NCI-H345 treated with DMSO at 0.1 percent for 48 hours (cell line): Measurements from ENCODE around the gene RNF130.

ENCODE experiments used
- DNase-seq: peaks from one replicate; lab custom pipeline; 2025; ENCODE audit not compliant: unreplicated experiment; lab: John Stamatoyannopoulos, UW

The RNF130 gene

DNA sequence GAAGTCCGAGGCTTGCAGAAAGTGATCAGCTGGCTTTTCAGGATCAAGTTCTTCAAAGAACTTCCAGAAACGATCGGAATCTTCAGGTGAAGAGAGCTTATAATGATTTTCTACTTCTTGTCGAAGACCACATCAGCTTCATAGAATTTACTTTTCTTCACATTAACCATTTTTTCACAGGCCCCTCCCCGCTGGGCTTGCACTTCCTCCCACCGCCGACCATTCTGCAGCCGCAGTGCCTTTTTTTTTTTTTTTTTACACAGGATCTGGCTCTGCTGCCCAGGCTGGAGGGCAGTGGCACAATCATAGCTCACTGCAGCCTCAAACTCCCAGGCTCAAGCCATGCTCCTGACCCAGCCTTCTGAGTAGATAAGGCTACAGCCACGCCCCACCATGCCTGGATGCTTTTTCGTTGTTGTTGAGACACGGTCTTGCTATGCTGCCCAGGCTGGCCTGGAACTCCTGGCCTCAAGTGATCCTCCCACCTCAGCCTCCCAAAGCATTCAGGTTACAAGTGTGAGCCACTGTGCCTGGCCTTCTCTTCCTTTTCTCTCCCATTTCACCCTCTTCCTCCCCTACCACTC, 15.3 kb upstream of the RNF130 start:
- DNase-seq: no peak

DNA sequence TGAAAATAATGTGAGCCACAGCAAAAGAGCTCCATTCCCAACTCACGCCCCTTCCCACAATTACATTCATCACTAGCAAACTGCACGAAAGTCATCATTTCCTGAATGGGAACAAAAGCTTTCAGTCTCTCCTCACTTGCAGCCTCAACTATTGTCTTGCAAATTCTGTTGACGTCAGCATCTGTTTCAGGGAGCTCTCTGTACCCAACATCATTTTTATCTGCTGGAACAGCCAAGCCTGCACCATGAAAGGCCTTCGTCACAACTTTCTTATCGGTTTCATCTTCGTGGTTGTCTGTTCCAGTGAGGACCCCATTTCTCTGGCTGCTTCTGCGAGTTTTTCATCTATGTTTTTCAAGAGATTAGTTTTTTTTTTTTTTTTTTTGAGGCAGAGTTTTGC, 14.3 kb upstream of the RNF130 start:
- no peak for DNase-seq

DNA sequence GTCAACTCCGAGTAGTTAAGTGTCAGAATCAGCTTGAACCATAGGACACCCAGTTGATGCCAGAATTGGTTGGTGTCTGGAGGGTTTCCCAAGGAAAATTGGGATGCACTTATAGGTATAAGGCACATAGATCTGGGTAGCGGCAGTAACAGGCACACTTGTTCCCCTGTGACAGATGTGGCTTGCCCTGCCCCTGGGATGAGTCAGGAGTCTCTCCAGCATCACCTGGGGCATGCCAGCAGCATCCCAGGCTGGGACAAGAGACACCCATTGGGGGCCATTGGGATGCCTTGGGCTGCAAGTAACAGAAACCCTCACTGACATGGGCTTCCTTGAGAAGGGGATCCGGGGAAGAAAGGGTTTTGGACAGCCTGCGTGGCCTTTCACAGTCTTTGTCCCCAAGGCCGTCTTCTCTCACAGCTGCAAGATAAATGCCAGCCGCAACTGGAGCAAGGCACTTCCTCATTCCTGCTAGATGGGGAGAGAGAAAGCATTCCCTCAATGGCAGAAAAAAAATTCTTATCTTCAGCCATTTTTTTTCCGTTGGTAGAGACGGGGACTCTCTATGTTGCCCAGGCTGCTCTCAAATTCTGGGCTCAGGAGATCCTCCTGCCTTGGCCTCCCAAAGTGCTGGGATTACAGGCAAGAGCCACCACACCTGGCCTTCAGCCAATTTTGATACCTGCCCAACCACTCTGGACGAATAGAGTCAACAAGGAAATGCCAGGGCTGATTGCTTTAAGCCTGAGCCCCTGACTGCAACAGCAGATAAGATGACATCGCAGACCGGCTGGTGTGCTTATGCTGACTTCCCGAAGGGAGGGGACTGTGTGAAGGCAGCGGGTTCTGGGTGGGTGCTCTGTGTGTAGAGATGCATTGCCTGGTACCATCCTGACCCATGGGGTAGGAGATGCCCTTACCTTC, 13.3 kb upstream of the RNF130 start:
- peak; percentile 88 for DNase-seq

DNA sequence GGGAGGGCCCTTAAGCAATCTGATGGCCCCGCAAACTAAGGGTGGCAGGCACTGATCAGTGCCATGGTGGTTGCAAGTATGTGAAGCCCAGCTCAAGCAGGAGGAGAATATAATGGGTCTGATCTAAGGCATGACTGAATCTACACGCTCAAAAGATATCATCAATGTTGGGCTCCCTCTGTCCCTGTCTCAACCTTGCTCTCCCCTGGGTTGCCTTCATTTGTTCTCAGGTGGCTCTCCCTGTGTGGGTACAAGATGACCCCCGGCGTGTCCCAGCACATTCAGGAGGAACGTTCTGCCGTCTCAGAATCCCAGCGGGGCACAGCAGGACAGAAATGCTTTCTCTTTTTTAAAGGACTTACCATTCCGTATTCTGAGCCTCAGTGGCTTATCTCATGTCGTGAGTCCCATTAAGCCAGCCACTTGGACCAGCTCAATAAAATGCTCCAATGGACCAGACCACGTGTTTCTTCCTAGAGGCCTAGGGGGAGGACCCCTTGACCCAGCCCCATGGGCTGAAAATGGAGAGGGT, 12.0 kb upstream of the RNF130 start:
- DNase-seq: no peak

DNA sequence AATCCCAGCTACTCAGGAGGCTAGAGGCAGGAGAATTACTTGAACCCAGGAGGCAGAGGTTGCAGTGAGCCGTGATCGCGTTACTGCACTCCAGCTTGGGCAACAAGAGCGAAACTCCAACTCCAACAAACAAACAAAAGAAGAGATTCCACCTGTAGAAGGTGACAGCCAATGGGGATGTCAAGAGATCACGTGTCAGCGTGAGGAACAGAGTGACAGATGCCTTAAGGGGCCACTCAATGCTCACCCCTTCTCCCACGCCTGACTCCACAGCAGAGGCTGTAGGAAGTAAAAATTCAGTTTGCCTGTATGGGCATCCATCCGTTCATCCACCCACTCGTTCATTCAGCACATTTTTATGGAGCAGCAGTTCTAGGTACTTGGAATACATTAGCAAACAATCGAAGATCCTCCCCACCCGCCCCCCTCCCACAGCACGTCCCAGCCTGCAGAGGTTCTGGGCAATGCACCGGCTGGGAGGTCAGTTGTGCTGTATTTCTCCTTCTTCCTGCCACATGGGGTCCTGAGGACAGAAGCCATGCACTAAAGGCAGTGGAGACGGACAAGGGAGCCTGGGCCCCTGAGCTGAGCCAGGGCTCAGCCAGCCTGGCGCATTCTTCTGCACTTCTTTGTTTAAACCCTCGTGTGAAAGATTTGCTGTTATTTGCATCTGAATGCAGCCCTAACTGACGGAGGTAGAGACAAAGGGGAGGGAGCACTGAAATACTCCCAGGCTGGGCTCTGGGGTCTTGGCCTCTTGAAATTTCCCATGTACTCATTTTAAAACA, 11.3 kb upstream of the RNF130 start:
- DNase-seq: peak; percentile 8

DNA sequence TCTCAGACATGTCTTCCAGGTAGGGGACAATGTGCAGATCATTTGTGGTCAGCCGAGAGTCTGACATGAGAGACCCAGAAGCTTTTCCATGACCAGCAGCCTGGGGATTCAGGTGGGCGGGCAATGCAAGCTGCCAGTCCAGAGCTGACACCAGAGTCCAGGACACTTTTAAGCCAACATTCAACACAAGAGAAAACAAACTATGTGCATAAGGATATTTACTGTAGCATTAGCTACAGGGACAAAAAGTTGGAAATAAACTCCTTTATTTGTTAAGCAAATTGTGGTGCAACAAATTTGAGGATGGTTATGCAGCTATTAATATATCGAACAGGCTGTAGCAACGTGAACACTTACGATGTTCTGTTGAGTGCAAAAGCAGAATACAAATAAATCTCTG, 9.9 kb upstream of the RNF130 start:
- no peak for DNase-seq

DNA sequence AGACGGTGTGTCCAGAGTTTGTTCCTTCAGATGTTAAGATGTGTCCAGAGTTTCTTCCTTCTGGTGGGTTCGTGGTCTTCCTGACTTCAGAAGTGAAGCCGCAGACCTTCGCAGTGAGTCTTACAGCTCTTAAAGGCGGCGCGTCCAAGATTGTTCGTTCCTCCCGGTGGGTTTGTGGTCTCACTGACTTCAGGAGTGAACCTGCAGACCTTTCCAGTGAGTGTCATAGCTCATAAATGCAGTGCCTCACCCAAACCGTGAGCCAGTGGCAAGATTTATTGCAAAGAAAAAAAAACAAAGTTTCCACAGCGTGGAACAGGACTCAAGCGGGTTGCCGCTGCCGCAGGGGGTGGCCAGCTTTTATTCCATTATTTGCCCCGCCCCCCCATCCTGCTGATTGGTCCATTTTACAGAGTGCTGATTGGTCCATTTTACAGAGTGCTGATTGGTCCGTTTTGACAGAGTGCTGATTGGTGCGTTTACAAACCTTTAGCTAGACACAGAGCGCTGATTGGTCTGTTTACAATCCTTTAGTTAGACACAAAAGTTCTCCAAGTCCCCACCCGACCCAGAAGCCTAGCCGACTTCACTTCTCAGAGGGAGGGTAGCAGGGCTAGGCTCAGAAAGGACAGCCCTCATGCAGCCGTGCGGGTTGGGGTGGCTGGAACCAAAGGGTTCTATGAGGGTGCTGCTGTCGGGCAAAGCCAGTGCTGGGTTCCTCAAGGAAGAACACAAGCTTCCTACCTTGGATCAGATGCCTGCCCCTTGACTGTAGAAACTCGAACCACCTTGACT, 9.1 kb upstream of the RNF130 start:
- DNase-seq: no peak

DNA sequence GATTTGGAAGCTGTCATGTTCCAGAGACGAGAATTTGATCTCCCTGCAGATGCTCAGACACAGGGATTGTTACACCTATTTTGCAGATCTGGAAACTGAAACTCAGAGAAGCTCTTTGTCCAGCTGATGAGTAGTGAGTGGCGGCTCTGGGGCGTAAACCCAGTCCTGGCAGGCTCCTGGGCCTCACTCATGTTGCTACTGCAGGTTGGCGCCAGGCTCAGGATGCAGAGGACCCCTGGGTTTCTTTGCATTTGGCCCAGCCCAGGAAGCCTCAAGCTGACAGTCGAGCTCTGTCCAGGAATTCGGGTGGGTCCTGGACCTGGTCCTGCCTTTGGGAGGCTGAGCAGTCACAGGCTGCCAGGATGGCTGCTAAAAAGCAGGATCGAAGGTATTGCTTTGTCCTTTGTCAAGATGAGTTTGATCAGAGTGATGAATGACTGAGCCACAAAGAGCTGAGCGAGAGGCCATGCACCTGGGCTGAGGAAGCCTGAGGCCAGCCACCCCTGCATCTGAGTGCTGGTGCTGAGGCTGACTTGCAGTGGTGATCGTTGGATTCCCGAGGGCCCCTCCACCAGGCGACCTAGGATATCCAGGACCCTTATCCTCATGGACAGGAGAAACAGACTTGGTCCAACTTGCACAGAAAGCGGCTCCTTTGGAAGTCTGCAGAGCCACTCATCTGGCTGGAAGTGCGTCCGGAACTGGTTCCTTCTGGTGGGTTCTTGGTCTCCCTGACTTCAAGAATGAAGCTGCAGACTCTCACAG, 8.3 kb upstream of the RNF130 start:
- no peak for DNase-seq

DNA sequence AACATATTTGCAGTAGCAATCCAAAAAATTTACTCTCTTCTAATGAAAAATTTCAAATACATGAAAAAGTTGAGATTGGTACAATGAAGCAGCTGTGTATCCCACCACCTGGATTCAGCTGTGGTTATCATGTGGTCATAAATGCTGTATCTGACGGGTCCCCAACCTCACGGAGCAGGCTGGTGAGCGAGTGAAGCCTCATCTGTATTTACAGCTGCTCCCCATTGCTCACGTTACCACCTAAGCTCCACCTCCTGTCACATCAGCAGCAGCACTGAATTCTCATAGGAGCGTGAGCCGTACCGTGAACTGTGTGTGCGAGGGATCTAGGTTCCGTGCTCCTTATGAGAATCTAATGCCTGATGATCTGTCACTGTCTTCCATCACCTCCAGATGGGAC, 6.8 kb upstream of the RNF130 start:
- no peak for DNase-seq

DNA sequence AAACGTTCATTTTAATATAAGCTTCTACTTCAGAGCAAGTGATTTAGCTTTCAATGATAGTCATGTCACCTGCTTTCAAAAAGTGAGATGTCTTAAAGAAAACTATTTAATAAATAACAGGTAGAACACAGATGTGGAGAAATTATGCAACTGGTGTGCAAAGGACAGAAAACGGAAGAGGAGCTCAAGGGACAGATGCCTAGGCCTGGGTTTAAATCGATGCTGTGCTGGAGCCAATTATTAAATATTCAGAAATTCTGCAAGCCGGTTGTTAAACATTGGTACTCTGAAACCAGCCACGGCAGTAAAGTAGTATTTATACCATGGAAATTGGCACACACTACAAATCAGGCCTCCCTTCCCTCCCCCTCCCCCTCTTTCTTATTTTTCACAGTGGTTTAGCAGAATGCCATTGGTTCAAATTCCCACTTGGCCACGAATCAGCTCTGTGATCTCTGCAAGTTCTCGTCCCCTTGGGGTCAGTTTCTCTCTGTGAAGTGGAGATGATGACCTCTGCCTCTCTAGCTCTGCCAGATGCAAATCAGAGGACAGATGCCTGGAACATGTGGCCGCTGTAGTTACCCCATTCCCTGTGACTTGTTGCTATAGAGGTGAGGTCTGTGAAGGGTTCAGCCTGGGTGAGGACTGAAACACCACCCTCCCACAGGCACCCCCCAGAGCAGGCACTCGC, 6.2 kb upstream of the RNF130 start:
- no peak for DNase-seq

DNA sequence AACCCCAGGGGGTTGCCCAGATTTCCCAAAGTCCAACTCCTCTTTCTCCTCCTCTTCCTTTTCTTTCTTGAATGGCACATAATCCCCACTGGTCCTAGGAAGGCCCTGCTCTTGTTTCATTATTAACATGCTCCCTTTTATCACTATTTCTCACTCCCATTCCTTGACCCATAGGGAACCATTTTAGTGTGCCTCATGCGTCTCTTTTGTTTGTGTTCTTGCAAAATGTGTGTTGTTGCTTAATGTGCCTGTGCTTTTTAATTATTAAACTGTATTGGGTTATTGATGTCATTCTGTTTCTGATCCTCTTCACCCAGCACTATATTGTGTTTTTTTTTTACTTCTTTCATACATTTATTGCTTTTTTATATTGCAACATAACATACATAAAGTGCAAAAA, 4.1 kb upstream of the RNF130 start:
- no peak for DNase-seq

DNA sequence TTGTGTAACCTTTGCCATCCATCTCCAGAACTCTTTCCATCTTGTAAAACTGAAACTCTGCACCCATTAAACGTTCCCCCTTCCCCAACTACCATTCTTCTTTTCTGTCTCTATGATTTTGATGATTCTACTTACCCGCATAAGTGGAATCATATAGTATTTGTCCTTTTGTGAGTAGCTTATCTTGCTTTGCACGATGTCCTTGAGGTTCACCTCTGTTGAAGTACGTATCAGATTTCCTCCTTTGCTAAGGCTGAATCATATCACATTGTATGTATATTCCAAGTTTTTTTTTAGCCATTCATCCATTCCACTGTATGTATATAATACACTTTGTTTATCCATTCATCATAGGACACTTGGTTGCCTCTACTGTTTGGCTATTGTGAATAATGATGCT, 2.9 kb upstream of the RNF130 start:
- no peak for DNase-seq

DNA sequence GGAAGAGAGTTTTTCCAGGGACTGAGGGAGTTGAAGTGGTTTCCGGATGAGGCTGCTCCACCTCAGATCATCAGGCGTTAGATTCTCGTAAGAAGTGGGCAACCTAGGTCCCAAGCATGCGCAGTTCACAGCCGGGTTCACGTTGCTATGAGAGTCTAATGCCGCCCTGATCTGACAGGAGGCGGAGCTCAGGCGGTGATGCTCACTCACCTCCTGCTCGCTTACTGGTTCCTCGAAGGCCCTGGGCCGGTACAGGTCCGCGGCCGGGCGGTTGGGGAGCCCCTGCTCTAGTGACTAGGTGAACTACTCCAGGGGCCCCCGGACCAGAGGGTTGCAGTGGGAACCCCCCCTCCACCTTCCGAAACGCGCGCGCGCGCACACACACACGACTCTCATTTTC, 997 bp upstream of the RNF130 start:
- DNase-seq: no peak

DNA sequence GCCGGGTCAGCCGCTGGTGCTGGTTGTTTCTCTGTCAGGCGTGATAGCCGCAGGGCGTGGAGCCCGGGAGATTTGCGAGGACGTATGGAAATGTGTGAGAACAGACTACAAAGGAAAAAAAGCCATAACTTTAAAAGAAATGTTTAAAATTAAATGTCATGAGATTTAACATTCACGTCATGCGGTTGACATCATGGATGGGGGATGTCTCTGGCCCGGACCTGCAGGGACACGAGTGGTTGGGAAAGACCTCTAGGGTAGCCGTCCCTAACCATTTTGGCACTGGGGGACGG, 643 bp upstream of the RNF130 start:
- no peak for DNase-seq

DNA sequence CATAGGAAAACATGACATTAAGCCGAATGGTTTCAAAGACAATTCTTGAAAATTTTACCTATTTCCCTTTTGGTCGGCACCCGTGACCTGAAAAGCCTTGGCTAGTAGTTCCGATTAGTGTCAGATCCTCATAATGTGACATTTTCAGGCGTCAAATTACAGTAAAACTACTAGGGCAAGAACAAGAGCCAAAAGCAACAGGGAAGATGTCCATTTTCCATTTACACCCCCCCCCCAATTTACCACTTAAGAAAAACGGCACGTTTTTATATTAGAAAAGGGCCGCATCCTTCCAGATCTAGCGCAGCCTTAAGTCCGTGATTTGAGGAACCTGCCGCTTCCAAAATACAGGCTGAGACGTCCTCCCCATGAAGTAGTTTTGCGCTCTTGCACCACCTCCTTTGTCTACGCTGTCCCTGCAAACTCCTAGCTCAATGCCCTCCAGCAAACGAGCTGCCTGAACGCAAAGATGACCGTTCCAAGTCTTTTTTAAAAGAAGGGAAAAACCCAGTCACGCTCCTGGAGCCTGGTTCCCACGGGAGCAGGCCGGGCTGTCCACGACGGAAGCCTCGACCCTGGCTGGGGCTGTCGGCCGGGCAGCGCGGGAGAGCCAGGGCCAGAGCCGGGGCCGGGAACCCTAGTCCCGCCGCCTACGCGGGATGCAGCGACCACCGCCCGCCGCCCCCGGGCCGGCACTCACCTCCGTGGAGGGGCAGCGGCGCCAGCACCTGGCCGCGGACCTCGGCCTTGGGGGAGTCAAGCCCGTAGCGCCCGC, 616 bp downstream of the RNF130 start:
- DNase-seq: peak; percentile 55

DNA sequence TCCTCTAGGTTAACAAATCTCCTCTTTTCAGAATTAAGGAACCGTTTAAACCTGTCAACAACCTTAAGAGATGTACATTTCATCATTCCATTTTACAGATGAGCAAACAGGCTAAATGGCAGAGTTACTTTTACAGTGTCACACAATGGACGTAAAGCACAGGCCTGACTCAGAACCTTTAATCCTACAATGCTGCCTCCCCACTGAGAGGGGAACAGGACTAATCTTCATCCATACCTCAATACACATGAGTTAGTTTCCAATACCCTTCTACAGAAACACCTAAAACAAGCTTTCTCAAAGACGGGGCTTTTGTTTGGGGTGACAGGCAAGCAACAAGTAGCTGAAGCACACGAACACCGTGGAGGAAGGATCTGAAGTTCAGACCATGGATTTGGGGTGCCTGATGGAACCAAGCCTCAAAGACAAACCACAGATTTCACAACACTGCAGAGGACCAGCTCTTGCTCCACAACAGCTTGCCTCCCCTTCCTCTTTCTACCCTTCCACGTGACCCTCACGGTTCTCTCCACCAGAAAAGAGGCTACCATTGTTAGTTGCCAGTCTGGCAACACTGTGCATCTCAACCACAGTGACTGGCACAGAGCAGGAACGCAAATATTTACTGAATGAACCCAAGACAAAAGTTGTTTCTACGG, 1.8 kb downstream of the RNF130 start:
- peak; percentile 32 for DNase-seq

DNA sequence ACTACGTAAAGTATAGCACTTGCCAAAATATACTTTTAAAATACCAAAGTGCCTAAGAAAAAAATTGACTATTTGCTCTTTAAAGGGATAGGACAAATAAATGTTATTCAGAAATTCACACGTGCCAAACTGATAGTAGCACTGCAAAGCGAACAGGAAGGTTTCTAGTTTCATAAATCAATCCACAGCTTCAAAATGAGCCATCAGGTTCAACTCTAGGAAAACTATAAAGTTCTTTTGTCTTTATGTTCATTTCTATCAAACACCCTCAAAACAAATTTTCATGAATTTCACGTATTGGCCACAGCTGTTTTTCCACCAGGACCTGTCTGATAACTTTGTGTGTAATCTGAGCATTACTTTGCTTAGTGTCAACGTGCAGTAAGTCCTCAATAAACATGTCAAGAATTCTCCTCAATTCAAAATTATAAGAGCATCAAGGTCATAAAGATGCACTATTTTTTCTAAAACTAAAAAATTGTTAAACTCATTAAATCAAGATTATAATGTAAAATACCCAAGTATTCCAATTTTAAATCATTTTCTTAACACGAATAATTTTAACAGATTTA, 3.0 kb downstream of the RNF130 start:
- DNase-seq: no peak

DNA sequence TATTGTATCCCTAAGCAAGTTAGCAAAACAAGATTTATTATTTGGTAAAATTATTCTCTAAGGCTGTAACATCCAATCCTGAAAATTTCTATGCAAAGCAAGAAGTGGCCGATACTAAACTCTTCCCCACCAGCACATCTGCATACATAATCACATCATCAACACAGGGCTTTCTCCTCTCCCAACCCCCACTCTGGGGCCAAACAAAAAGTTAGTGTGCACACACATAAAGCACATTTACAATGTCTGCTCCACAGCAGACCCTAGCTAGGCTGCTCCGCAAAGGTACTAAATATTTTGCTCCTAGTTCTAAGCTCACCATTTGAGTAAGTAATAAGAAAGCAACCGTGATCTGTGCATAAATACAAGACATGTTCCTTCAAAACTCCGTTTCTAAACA, 3.6 kb downstream of the RNF130 start:
- no peak for DNase-seq
